Activated T-cell treated with anti-CD3 and anti-CD28 coated beads, Interleukin-2, amount 50 U/mL, for 48 hours (primary cell): Measurements from ENCODE around the gene SHOC2.

Experiments used
- DNase-seq, 2 experiments: peaks; one replicate each; pipeline ENCODE4 v3.0.0-alpha.2; 2020

Gene SHOC2

DNA sequence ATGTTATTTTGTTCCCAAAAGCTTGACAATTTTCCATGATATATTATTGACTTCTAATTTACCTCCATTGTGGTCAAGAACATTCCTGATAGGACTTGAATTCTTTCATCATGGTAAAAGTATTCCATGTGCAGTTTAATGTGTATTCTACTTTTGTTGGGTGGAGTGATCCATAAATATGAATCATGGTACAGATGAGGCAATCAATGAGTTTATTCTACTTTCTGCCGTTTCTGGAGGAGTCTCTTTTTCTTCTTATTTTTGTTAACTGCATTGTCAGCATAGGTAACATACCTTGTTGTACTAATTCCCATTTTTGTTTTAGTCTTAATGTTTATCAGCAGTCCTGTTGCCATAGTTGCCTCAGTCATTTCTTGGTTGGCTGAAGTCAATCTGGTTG, 69.6 kb downstream of the SHOC2 start:
- no peak for DNase-seq

DNA sequence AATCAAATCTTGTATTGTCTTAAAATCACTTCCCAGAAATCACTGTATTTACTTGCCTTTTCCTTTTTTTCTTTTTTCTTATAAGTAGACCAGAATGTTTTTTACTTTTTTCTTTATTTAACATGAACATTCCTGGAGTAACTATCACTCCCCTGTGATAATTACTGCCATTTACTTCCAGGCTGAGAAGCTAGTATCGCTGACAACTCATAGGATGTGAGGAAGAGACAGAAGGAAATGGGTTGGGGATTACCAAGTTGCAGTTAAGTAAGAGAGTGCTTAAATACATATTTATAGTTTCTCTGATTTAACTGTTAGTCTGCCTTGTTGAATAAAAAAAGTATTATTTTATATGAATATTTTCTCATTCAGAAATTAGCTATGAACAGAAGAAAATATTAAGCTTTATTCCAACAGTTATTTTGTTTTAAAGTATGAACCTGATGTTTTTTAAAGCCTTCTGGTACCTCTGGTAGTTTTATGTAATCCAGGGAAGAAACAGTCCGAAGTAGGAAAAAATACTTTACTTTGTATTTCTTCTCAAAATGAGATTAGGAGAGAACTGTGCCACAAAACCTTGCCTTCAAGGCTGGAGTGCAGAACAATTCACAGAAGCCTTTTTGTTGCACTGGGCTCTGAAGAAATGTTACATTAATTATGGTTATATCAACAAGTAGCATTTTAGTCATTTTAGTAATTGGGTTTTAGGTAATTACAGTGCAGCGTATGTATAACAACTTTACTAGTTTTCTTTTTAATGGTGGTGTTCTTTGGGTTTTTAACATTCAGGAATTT, 72.8 kb downstream of the SHOC2 start:
- no peak for DNase-seq

DNA sequence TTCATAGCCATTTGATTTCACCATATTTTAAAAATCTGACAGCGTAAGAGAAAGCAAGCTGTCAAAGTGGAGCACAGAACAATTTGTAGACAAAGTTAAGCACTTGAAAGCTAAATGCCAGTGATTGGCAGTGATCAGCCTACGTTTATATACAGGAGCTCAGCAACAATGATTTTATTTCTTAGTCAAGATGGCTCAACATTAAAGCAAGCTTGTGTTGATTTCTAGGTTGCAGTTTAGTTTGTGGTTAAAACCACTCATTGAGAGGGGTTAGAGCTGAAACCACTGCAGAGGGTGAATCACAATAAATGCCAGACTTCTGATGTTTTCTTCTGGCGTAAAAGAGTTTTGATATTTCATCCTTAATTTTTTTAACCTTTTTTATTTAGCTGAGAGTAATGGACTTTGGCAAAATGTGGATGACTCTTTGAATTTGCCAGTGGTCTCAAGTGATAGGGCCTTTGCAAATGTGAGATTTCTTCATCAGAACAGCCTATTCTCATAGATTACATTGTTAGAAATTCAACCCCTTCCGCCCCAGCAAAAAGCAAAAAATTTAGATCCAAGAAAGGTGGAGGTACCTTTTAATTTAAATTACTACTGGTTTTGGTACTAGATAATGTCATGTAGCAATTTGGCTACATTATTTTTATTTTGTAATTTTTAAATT, 73.8 kb downstream of the SHOC2 start:
- DNase-seq: no peak

DNA sequence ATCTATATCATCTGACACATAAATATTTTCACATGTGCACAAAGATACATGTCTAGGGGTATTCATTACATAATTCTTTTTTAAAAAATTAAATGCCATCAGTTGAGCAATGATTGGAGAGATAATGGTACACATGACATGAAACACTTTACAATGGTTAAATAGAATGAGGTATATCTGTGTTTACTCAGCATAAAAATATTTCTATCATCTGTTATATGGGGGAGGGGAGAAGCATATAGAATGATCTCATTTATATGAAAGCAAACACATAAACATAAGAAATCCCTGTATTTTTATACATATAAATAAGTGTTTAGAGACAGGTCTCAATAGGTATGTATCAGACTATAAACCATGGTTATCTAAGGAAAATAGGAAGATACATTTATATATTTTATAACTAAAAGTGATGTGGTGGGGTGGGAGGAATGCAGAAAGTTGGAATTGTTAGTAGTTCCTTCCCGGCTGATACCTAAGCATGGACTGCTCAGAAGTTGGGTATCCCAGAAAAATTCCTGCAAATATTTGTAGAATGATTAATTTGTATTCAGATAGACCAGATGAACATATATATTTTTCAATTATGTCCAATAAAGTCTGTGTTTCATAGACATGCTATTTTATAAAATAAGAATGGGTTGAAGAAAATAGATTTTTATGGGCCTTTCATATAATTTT, 75.1 kb downstream of the SHOC2 start:
- DNase-seq: no peak

DNA sequence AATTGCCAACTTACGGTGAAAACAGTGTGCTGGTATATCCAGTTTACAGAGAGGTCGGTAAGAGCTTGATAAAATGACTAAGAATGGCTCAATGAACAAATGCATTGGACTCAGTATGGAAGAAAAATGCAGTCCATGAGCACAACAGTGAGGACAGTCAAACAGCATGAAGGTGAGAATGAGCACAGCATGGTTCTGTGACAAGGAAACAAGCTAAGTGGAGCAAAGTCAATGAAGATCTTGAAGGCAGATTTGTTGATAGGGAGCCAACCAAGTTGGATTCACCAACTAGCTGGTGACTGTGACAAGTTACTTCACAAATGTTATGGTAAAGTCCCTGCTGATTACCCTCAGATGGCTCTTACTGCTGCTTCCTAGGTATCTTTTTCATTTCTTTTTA, 75.9 kb downstream of the SHOC2 start:
- DNase-seq: no peak

DNA sequence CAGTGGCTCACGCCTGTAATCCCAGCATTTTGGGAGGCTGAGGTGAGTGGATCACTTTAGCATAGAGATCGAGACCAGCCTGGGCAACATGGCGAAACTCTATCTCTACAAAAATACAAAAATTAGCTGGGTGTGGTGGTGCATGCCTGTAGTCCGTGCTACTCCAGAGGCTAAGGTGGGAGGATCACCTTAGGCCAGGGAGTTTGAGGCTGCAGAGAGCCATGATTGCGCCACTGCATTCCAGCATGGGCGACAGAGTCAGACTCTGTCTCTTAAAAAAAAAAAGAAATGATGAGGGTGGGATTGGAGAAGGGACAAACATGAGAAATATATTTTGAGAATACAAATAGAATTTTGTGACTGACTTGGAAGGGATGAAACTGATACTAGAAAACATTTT, 76.9 kb downstream of the SHOC2 start:
- no peak for DNase-seq

DNA sequence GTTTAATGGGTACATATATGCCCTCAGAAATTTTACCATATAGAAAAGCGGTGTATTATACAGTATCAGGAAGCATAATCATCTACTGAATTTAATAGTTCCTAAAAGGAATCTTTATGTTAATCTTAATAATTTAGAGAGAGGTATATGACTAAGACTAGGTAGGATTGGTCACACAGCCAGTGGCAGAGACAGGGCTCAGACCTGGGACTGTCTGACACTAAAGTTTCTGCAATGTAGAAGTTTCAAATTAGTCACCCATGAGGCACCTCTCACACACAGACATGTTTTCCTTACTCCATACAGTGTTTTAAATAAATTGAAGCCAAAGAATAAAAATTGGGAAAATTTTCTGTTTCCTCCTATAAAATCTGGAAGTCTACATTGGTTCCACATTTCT, 84.6 kb downstream of the SHOC2 start:
- no peak for DNase-seq

DNA sequence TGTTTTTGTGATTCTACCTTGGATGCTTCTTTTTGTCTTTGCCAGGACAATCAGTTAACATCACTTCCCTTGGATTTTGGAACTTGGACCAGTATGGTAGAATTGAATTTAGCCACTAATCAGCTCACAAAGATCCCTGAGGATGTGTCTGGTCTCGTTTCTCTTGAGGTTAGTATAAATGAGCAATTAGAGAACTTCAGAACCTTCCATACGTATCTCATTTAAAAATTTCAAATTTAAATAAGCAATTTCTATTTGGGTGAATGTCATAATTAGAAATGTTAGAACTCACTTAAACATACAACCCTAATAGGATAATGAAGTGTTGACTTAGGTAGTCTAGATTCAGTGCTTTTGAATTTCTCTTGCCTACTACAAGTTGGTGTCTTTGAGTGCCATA, 88.1 kb downstream of the SHOC2 start:
- DNase-seq: no peak

DNA sequence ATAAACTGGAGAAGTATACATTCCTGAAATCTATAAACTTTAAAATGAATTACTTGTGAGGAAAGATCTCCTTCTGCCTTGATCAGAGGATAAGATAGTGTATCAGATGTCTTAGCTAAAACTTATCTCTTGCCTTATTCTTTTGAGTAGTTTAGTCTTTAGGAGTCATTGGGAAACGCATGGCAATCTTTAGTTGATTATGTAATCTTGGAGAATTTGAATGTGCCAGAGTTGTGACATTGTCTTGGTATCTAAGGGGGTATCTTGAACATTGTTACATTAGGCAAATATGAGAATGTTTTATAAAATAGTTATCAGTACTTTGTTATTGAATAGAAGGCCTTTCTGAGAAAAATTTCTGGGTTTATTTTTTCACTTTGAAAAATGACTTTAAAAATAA, 95.8 kb downstream of the SHOC2 start:
- DNase-seq: no peak

DNA sequence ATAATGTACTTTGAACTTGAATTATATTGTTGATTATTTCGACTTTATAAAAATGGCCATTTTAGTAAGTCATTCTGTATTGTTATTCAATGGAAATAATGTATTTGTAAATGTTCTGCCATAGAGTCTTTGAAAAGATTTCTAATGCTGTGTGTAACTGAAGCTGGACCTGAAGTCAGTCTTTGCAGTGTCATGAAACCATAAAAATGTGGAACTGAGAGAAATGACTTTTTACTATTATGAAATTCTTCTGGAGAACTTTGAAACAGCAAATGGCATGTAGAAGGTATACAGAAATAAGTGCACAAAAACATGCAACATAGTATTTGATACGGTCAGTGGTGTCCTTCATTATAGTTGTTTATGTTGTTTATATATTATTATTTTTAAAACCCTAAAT, 97.7 kb downstream of the SHOC2 start:
- no peak for DNase-seq

DNA sequence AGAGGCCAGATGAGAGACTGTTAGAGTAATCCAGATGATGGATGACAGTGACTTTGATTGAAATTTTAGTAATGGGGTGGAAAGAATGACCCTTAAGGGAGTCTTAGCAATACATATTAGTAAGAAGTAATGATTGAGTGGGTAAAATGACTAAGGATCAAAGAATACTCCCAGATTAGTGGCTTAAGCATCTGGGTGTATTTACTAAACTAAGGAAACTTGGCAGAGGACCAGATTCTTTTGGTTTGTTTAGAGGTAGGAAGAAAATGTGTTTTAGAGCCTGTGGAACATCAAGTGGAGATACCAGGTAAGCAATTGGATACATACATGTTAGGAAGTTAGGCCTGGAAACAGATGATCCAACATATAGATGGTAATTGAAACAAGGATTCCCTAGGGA, 98.6 kb downstream of the SHOC2 start:
- DNase-seq: no peak

DNA sequence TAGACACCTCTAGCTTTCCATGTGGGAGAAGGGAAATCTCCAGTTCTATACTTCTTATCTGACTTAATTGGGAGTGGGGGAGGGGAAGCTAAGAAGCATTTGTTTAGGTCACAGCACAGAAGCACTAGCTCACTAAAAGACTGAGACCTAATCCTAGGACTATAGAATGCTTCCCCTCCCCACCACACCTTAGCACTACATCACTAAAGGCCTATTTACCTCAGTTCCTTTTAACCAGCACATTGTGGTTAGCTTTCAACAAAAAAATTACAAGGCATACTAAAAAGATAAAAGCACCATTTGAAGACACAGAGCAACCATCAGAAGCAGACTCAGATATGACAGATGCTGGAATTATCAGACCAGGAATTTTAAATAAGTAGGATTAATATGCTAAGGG, 103.7 kb downstream of the SHOC2 start:
- DNase-seq: no peak

DNA sequence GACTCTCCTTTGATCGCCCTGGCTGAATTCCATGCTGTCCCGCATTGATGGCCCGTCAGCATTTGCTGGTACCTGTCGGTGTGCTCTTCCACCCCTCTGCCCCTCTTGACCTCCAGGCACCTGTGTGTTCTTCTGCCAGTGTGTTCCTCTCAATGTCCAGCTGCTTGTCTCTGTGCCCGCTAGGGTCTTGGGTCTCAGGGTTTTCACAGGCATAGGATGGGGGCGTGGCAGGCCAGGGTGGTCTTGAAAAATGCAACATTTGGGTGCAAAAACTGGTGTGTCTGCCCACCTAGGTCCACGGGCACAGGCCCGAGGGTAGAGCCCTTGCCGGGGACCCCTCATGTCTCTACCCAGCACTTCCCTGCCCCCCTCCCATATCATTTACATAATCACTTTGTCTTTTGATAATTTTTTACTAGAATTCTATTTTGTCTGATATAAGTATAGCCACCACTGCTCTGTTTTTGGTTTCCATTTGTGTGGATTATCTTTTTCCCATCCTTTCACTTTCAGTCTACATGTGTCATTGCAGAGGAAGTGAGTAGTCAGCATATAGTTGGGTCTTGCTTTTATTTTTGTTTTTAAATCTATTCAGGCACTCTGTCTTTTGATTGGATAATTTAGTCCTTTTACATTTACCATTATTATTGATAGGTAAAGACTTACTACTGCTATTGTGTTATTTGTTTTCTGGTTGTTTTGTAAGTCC, 110.8 kb downstream of the SHOC2 start:
- DNase-seq: no peak

DNA sequence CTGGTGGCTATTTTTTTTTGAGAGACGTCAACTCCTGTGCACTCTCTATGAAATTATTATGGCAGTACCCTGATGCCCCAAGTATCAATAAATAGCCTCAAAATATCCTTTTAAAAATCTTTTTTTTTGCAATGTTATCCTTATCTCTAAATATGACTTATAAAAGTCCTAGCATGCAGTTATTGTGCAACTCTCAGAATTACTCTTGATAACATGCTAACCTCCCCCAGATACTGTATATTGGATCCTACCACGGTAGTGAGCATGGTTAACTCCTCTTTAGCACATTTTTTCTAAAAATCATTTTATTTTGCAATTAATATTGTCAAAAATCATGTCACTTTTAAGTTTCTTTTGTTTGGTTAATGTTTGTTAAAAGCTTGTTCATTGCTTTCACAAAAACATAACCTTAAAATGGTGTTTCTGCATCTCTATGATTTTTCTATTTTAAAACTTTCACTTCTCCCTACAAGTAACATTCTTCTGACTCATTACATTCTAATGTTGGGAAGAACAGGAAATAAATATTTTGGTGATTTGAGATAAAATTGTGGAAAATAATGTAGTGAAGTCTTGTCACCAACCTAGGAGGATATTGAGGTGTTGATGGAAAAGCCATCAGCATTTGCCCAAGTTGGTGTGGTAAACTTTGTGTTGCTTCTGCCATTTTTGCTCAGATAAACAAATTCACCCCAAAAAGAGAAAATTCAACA, 115.3 kb downstream of the SHOC2 start:
- no peak for DNase-seq

DNA sequence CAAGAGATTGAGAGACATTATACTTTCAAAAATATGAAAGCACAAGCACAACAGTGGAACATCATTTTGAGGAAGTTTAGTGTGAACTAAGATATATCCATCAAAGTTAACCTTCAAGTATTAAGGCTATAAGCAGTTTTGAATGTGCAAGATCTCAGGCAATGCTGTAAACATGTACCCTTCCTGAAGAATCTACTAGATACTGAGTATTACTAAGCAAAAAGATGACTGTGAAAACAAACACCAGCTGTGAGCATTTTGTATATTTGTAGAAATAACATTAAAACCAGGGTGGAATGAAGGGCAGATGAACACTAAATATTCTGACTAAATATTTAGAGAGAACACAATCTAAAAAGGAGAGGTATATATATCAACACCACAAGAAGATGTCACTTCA, 116.1 kb downstream of the SHOC2 start:
- no peak for DNase-seq

DNA sequence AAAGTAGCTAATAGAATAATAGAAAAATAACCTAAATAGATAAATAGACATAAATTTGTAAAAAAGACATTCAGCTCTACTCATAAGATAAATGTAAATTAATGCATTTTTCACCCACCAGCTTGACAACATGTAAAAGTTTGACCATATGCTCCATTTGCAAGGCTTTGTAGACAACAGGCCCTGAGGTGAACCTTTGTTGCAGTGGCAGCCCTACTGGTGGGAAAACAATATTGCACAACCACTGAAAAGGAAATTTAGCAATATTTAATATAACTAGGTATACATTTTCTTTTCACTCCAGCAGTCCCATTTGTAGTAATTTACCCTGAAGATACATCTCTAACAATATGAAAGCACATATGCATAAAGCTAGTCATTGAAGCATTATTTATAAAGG, 118.5 kb downstream of the SHOC2 start:
- DNase-seq: no peak

DNA sequence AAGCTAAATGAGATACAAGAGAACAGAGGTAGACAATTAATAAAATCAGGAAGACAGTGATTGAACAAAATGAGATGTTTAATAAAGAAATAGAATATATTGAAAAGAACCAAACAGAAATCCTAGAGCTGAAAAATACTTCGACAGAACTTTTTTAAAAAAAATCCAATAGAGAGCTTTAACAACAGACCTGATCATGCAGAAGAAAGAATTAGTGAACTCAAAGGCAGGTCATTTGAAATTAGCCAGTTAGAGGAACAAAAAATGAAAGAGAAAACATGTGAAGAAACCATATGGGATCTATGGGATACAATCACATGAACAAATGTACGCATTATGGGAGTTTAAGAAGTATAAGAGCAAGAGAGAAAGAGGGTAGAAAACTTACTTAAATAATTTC, 120.1 kb downstream of the SHOC2 start:
- DNase-seq: no peak

DNA sequence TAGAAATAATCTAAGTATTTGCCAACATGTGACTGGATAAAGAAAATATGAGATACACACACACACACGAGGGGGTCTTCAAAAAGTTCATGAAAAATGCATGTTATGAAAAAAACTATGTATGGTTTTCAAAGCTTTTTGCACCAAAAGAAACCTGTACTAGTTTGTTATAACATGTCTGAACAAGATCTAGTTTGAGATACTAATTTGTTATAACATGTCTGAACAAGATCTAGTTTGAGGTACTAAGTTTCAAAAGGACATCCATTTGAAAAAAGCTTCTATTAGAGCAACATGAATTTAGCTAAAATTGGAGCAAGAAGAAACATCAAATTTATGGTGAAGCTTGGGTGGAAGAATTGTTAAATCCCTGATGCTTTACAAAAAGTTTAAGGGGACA, 137.6 kb downstream of the SHOC2 start:
- no peak for DNase-seq
